Osteocyte (in vitro differentiated cells): ENCODE data around the gene RFC1. TPM values are rescaled to one million over a fixed set of nuclear protein-coding genes. Genes with fewer than 3 reads are reported as not detected.
"Not testable (repeated sequence)": the region's sequence is repeated elsewhere in the genome, so short reads cannot be mapped to it uniquely, and the experiment has no call there.

ENCODE experiments used
- DNase-seq: peaks from one replicate; pipeline ENCODE4 v3.0.0; 2021; ENCODE audit warnings: mixed read lengths; ENCODE audit not compliant: unreplicated experiment; ENCODE audit errors: extremely low spot score
- H3K27ac Mint-ChIP-seq: one replicate; pipeline ENCODE4 v1.8.0; 2021; ENCODE audit warnings: mild to moderate bottlenecking, mixed read lengths; ENCODE audit not compliant: unreplicated experiment
- H3K27me3 Mint-ChIP-seq: one replicate; pipeline ENCODE4 v1.8.0; 2021; ENCODE audit warnings: mixed read lengths; ENCODE audit not compliant: unreplicated experiment
- H3K36me3 Mint-ChIP-seq: one replicate; pipeline ENCODE4 v1.8.0; 2021; ENCODE audit warnings: mixed read lengths; ENCODE audit not compliant: unreplicated experiment
- H3K4me1 Mint-ChIP-seq: one replicate; pipeline ENCODE4 v1.8.0; 2021; ENCODE audit warnings: mixed read lengths; ENCODE audit not compliant: unreplicated experiment
- H3K4me3 Mint-ChIP-seq: one replicate; pipeline ENCODE4 v1.8.0; 2021; ENCODE audit warnings: mild to moderate bottlenecking, moderate library complexity, mixed read lengths; ENCODE audit not compliant: unreplicated experiment
- H3K9me3 Mint-ChIP-seq: one replicate; pipeline ENCODE4 v1.8.0; 2021; ENCODE audit warnings: mixed read lengths; ENCODE audit not compliant: unreplicated experiment
- total RNA-seq: library from RNA; stranded (reverse); gene quantifications from 2 replicates; pipeline ENCODE4 v1.2.1, GENCODE V29; 2021
- TF ChIP-seq, protein P1 (sequence below): fragments of 200-600 bp; sonication (generic); IDR thresholded peaks from 2 replicates; pipeline ENCODE4 v1.5.0; 2021; ENCODE audit warnings: antibody characterized with exemption, mild to moderate bottlenecking, moderate library complexity

RFC1 gene
- total RNA-seq, 1 donor from 2014 or later = 48.8 TPM

DNA sequence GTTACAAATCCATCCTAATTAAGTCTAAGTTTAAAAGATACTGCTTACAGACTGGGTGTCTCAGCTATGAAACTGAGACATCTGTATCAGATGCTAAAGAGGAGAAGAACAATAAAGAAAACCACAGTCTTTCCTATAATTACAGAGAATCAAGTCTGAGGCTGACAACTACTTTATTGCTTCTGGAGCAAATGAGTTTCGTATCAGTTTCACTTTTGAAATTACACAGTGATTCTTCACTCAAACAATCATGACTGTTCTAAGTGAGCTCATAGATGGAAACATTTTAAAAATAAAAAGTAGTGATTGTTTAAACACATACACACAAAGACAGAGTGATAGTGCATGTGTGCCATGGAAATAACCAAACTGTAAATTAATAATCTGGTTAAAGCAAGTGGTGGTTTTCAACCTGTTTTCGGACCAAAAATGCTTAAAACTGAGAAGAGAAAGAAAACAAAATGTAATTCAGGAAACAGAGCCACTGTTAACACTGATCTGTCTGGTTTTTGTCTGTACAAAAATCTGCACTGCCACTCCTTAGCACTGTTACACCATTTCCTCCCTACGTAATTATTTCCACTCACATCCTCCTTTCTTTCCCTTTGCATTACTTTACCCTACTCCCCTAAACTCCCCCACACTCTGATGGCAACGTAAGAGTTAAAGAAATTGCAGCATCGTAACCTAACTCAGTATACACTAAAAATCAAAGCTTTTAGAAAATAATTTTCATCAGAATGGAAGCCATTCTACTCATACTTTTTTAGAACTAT is 12.5 kb downstream of the RFC1 start:
- no peak for DNase-seq
- Mint-ChIP-seq H3K27me3 (no peaks in the 10 kb centered on the region), H3K4me3 (peak overlapping the region; percentile 66), H3K27ac (peak overlapping the region; percentile 95), H3K36me3 (peaks cover 22% of the 10 kb centered on the region), H3K4me1 (peaks cover 32% of the 10 kb centered on the region), H3K9me3 (peaks cover 8% of the 10 kb centered on the region)
- TF ChIP-seq, protein P1, sequence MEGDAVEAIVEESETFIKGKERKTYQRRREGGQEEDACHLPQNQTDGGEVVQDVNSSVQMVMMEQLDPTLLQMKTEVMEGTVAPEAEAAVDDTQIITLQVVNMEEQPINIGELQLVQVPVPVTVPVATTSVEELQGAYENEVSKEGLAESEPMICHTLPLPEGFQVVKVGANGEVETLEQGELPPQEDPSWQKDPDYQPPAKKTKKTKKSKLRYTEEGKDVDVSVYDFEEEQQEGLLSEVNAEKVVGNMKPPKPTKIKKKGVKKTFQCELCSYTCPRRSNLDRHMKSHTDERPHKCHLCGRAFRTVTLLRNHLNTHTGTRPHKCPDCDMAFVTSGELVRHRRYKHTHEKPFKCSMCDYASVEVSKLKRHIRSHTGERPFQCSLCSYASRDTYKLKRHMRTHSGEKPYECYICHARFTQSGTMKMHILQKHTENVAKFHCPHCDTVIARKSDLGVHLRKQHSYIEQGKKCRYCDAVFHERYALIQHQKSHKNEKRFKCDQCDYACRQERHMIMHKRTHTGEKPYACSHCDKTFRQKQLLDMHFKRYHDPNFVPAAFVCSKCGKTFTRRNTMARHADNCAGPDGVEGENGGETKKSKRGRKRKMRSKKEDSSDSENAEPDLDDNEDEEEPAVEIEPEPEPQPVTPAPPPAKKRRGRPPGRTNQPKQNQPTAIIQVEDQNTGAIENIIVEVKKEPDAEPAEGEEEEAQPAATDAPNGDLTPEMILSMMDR = no peak

DNA sequence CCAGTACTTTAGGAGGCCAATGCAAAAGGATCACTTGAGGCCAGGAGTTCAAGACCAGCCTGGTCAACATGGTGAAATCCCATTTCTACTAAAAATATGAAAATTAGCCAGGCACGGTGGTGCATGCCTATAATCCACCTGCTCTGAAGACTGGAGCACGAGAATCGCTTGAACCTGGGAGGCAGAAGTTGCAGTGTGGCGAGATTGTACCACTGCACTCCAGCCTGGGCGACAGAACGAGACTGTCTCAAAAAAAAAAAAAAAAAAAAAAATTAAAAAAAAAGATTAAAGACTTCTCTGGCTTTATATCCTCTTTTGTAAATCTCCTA is 13.0 kb downstream of the RFC1 start:
- peak overlapping the region; percentile 95 for H3K27ac Mint-ChIP-seq
- H3K4me1 Mint-ChIP-seq = peaks cover 32% of the 10 kb centered on the region

DNA sequence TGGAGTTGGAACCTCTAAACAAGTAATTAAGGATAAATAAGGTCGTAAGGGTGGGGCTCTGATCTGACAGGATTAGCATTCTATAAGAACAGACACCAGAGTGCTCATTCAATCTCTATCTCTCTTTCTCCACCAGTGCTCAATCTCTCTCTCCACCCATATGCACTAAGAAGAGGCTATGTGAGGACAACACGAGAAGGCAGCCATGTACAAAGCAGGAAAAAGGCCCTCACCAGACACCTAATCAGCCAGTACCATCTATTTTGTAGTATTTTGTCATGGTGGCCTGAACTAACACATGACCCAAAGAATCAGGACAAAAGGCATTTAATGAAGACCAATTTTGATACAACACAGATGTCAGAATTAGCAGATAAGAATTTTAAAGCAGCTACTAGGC is 16.8 kb downstream of the RFC1 start:
- peaks cover 33% of the 10 kb centered on the region for H3K36me3 Mint-ChIP-seq
- peaks cover 21% of the 10 kb centered on the region for H3K4me1 Mint-ChIP-seq
- peaks cover 8% of the 10 kb centered on the region for H3K9me3 Mint-ChIP-seq
- H3K4me3 Mint-ChIP-seq = no peak overlapping the region
- H3K27me3 Mint-ChIP-seq = no peaks in the 10 kb centered on the region
- TF ChIP-seq, protein P1 = no peak
- no peak overlapping the region for H3K27ac Mint-ChIP-seq
- DNase-seq = no peak

More for the DNA sequence above, 13.0 kb downstream of the RFC1 start:
- not testable (repeated sequence) for H3K27me3 Mint-ChIP-seq, H3K9me3 Mint-ChIP-seq, DNase-seq
- peaks cover 24% of the 10 kb centered on the region for H3K36me3 Mint-ChIP-seq
- H3K4me3 Mint-ChIP-seq = peak overlapping the region; percentile 66

DNA sequence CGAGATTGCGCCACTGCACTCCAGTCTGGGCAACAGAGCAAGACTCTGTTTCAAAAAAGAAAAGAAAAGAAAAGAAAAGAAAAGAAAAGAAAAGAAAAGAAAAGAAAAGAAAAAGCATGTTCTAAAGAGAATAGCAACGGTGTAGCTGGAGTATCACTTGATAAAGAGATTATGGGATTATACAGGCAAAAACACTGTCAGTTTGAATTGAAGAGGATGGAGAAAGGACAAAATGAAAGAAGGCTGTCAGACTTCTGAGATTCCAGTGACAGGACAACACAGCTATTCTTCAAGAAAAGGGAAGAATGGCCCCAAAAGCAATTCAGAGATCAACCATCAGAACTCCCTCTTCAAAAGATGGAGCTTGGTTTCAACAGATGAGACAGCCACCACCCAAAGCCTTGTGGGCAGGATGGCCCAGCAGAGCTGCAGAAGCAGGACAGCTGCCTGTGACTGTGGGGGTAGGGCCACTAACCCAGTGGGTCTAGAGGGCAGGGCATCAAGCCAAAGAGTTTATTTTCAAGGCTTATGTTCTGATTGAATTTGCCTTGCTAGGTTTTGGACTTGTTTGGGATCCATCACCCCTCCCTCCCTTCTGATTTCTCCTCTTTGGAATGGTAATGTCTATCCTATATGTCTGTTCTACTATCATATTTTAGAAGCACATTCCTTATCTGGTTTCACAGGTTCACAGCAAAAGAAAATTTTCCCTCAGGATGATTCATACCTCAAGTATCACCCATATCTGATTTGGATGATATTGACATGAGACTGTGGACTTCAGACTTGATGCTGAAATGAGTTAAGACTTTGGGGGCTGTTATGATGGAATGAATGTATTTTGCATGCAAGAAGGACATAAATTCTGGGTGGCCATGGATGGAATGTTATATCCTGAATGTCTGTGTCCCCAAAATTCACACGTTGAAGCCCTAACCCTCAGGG is 17.5 kb downstream of the RFC1 start:
- Mint-ChIP-seq H3K9me3 (peaks cover 8% of the 10 kb centered on the region), H3K4me1 (peaks cover 14% of the 10 kb centered on the region), H3K4me3 (no peak overlapping the region), H3K27ac (no peak overlapping the region), H3K27me3 (no peaks in the 10 kb centered on the region), H3K36me3 (peaks cover 37% of the 10 kb centered on the region)
- TF ChIP-seq, protein P1 = no peak
- DNase-seq = no peak

DNA sequence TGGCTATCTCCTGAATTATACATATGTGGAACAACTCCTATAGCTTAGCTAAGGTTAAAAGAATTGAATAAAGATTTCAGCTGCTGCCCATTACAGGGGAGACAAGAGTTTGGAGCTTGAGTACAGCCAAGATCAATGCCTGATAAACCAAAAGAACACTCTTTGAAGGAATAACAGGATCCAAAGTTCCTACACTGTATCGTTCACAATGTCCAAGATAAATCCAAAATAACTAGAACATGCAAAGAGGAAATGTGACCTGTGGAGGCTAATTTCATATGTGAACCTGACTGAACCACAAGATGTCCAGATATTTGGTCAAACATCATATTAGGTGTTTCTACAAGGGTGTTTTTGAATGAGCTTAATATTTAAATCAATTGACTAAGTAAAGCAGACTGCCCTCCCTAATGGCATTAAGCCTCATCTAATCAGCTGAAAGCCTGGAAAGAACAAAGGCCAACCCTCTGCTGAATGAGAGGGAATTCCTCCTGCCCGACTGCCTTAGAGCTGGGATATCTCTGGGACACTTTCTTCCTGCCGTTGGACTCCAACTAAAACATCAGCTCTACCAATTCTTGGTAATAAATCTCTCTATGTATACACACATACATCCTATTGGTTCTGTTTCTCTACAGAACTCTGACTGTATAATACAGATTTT is 19.2 kb downstream of the RFC1 start:
- TF ChIP-seq, protein P1 = no peak
- no peak for DNase-seq
- Mint-ChIP-seq H3K27me3 (no peaks in the 10 kb centered on the region), H3K9me3 (peaks cover 8% of the 10 kb centered on the region), H3K4me3 (no peak overlapping the region), H3K4me1 (peaks cover under 1% of the 10 kb centered on the region), H3K36me3 (peaks cover 47% of the 10 kb centered on the region), H3K27ac (no peak overlapping the region)
